Measurements from ENCODE around the gene UAP1L1.

UAP1L1 gene

DNA sequence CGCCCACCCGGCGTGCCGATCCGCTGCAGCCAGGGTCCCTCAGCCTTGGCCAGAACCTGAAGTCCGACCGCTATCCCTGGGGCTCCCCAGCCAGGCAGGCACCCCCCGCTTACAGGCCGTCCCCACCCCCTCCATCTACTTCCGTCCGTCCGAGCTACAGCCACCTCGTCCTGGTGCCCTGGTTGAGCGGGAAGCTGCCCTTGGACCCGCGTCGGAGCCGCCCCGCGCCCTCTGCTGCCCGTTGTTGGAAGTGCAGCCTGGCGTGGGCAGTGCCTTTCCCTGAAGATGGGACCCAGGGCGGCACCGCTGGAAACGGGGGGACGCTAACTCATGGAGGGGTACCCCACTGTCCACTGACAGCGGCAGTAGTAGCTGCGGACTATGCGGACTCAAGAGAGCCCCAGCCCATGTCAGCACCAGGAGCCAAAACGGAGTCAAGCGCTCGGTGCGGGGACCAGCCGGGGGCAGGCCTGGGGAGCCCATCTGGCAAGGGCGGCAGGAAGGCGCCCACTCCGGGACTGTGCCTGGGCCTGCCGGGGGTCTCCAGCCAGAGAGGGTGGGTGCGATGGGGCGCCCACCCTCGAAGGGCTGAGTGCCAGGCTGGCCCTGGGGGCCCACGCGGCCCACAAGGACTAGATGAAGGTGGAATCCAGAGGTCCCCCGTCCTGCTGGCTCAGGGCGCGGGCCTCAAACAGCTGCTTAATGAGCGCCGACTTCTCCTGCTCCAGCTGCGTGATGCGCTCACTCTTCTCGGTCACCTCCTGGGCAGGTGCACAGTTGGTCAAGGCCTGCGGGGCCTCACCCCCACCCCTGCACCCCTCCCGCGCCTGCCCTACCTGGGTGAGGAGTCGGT, 13.1 kb upstream of the UAP1L1 start:
- no peak for DNase-seq (ENCODE audit: low read depth)
- no peak overlapping the region for H3K4me3 ChIP-seq (ENCODE audit: low read depth, low read length)
- in situ Hi-C loops (cut with HindIII; ENCODE audit: low sequenced_read_pairs), result no loop called here
- TF ChIP-seq, protein P1, sequence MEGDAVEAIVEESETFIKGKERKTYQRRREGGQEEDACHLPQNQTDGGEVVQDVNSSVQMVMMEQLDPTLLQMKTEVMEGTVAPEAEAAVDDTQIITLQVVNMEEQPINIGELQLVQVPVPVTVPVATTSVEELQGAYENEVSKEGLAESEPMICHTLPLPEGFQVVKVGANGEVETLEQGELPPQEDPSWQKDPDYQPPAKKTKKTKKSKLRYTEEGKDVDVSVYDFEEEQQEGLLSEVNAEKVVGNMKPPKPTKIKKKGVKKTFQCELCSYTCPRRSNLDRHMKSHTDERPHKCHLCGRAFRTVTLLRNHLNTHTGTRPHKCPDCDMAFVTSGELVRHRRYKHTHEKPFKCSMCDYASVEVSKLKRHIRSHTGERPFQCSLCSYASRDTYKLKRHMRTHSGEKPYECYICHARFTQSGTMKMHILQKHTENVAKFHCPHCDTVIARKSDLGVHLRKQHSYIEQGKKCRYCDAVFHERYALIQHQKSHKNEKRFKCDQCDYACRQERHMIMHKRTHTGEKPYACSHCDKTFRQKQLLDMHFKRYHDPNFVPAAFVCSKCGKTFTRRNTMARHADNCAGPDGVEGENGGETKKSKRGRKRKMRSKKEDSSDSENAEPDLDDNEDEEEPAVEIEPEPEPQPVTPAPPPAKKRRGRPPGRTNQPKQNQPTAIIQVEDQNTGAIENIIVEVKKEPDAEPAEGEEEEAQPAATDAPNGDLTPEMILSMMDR (IDR thresholded peaks at IDR 0.05; ENCODE audit: low read depth, low read length, missing control alignments), result peak; percentile 94

GRCh38 chr9:137064880-137065164, 12.5 kb upstream of the UAP1L1 start:
- H3K4me3 ChIP-seq (ENCODE audit: low read depth, low read length), result no peak overlapping the region
- TF ChIP-seq, protein P1 (IDR thresholded peaks at IDR 0.05; ENCODE audit: low read depth, low read length, missing control alignments), result no peak
- no peak for DNase-seq (ENCODE audit: low read depth)
- in situ Hi-C loops (cut with HindIII; ENCODE audit: low sequenced_read_pairs), result no loop called here

DNA sequence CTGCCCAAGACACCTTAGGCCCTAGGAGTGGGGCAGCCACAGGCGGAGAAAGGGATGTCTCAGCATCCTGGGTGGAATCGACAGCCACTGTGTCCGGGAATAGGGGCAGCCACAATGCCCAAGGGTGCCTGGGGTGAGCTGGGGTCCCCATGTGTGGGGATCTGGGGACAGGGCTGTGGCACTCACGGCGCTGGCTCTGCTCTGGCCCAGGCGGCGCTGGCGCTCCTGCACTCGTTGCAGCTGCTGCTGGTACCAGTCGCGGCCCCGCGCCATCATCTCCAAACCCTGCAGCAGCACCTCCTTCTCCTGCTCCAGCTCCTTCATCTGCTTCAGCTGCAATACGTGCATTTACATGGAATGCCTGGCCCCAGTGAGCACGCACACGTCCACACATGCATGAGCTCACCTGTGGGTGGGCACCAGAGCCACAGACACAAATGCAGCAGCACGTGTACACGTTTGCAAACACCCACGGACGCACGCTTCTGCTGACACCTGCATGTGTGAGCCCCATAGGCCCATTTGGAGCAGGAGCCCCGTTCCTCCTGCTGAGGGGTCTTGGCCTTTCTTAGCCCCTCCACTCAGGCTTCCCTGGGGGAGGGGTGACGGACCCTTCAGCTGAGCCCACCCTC, 11.9 kb upstream of the UAP1L1 start:
- H3K4me3 ChIP-seq (ENCODE audit: low read depth, low read length), result no peak overlapping the region
- no peak for DNase-seq (ENCODE audit: low read depth)
- TF ChIP-seq, protein P1 (IDR thresholded peaks at IDR 0.05; ENCODE audit: low read depth, low read length, missing control alignments), result no peak
- in situ Hi-C loops (cut with HindIII; ENCODE audit: low sequenced_read_pairs), result no loop called here

GRCh38 chr9:137066096-137066861, 11.0 kb upstream of the UAP1L1 start:
- in situ Hi-C loops (cut with HindIII; ENCODE audit: low sequenced_read_pairs), result no loop called here
- TF ChIP-seq, protein P1 (IDR thresholded peaks at IDR 0.05; ENCODE audit: low read depth, low read length, missing control alignments), result no peak
- H3K4me3 ChIP-seq (ENCODE audit: low read depth, low read length), result no peak overlapping the region
- DNase-seq (ENCODE audit: low read depth), result no peak

DNA sequence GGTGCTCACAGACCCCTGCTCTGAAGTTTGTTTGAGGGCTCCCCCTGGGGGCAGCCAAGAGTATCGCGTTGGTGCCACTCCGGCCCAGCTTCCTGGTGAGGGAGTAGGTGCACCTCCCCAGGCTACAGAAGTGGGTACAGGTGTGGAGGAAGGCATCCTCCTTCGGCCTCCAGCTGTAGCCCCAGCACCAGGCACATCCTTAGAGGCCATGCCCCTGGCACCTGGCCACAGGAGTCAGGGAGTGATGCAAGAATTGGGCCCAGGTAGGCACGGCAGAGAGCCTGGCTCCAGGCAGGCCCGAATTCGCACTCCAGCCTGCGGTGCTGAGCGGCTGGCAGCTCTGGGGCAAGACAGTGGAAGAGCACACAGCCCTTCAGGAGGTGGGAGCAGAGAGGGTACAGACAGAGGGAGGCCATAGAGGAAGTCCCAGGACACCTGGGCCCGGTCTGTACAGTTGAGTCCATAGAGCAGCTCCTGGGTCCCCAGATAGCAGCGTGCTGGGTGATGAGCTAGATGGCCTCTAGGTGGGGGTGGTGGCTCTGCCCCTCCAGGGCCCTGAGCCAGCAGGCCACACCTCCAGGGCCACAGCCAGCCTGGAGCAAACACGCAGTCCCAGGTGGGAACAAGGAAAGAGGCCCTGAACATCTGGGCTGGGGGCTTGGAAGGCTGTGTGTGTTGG, 9.3 kb upstream of the UAP1L1 start:
- TF ChIP-seq, protein P1 (IDR thresholded peaks at IDR 0.05; ENCODE audit: low read depth, low read length, missing control alignments), result peak; percentile 84
- in situ Hi-C loops (cut with HindIII; ENCODE audit: low sequenced_read_pairs), result no loop called here
- no peak overlapping the region for H3K4me3 ChIP-seq (ENCODE audit: low read depth, low read length)
- DNase-seq (ENCODE audit: low read depth), result peak; percentile 49
